Mucosa of descending colon (tissue), 3 donors: Measurements from ENCODE around the gene MMP24. TPM values are rescaled to one million over a fixed set of nuclear protein-coding genes. Genes with fewer than 3 reads are reported as not detected.
"Not testable (repeated sequence)": the region's sequence is repeated elsewhere in the genome, so short reads cannot be mapped to it uniquely, and the experiment has no call there.

Experiments used
- ATAC-seq: fragments of 200-7000 bp; cut with Tn5 transposase; one replicate; pipeline ENCODE4 v1.9.1; 2020; ENCODE audit warnings: mild to moderate bottlenecking, moderate library complexity
- DNase-seq, 3 donors: peaks; one replicate each; pipeline ENCODE4 v3.0.0-alpha.2; 2020
- H3K36me3 ChIP-seq: fragments of 200-600 bp; one replicate; pipeline ENCODE4 v1.8.0; 2021; ENCODE audit warnings: low read depth, mild to moderate bottlenecking
- H3K4me1 ChIP-seq: fragments of 200-600 bp; one replicate; pipeline ENCODE4 v1.8.0; 2021; ENCODE audit warnings: low read depth, mild to moderate bottlenecking
- H3K4me3 ChIP-seq: fragments of 200-600 bp; one replicate; pipeline ENCODE4 v1.8.0; 2021; ENCODE audit warnings: mild to moderate bottlenecking
- H3K9me3 ChIP-seq: fragments of 200-600 bp; one replicate; pipeline ENCODE4 v1.8.0; 2021; ENCODE audit warnings: mild to moderate bottlenecking
- CTCF ChIP-seq: fragments of 200-600 bp; IDR thresholded peaks from one replicate; pipeline ENCODE4 v1.8.0; 2022; ENCODE audit warnings: antibody characterized with exemption, mild to moderate bottlenecking
- intact Hi-C, 2 donors: fragments of 100-400 bp; cut with DNase I in 1 of 2; cut with micrococcal nuclease in 1 of 2; formaldehyde crosslinking; loops; one replicate each; pipeline versions ENCODE4 v1.11.0 to v1.11.1; 2022; cut with DNase I, micrococcal nuclease
- total RNA-seq, 3 donors: library from RNA; stranded (reverse); fragmentation: NEBNext Ultra II Directional in 2 of 3; extraction: Animal tissue kit (Norgen Biotek cat#: 25700) in 2 of 3; gene quantifications; one replicate each; pipeline versions ENCODE4 v1.2.1 to v1.2.4, GENCODE V29; 2021 to 2023
- donor health status: DM: no; HTN: no; CAD: no; lungs with moderate emphysema.
- donor health status: DM: no; HTN: no; CAD: no.
- donor health status: DM: no; HTN: yes; CAD: no.

The MMP24 gene
- total RNA-seq, 3 donors from 2014 or later, result 0.24 to 0.70 (median 0.58) TPM

- DNase-seq (no peak), ATAC-seq (no peak)
- no peaks in the 10 kb centered on the region for H3K9me3 ChIP-seq
- no peak for TF ChIP-seq CTCF
- intact Hi-C loops, result no loop called here
- no peaks in the 10 kb centered on the region for H3K36me3 ChIP-seq
- H3K4me1 ChIP-seq, result peaks cover 10% of the 10 kb centered on the region
- no peak overlapping the region for H3K4me3 ChIP-seq
Observed at GRCh38 chr20:35187584-35188190, 38.8 kb upstream of the MMP24 start.

GRCh38 chr20:35189223-35189622, 37.3 kb upstream of the MMP24 start:
- DNase-seq, H3K4me3 ChIP-seq, H3K9me3 ChIP-seq, ATAC-seq, H3K36me3 ChIP-seq, intact Hi-C loops: not testable (repeated sequence)
- H3K4me1 ChIP-seq, result peaks cover 16% of the 10 kb centered on the region

GRCh38 chr20:35190556-35190955, 35.9 kb upstream of the MMP24 start:
- no peak overlapping the region for H3K4me3 ChIP-seq
- no peak for ATAC-seq
- DNase-seq, result no peak
- no peaks in the 10 kb centered on the region for H3K9me3 ChIP-seq
- no peak for TF ChIP-seq CTCF
- H3K4me1 ChIP-seq, result peaks cover 16% of the 10 kb centered on the region
- no peaks in the 10 kb centered on the region for H3K36me3 ChIP-seq
- intact Hi-C loops, result no loop called here

- intact Hi-C loops, result no loop called here
- H3K36me3 ChIP-seq, result no peaks in the 10 kb centered on the region
- no peak for TF ChIP-seq CTCF
- H3K4me3 ChIP-seq, result no peak overlapping the region
- H3K9me3 ChIP-seq, result peaks cover 5% of the 10 kb centered on the region
- H3K4me1 ChIP-seq, result peaks cover 16% of the 10 kb centered on the region
- DNase-seq (no peak), ATAC-seq (no peak)
Observed at GRCh38 chr20:35191419-35192117, 34.9 kb upstream of the MMP24 start.

- peak; percentile 75 for ATAC-seq
- TF ChIP-seq CTCF, result no peak
- H3K4me1 ChIP-seq, result peaks cover 16% of the 10 kb centered on the region
- intact Hi-C loops, result no loop called here
- H3K9me3 ChIP-seq, result peaks cover 10% of the 10 kb centered on the region
- no peaks in the 10 kb centered on the region for H3K36me3 ChIP-seq
- H3K4me3 ChIP-seq, result no peak overlapping the region
- peak in 1 of 3 donors; percentile 35 for DNase-seq
Observed at GRCh38 chr20:35192118-35192872, 34.2 kb upstream of the MMP24 start.

GRCh38 chr20:35193031-35193791, 33.3 kb upstream of the MMP24 start:
- peak; percentile 71 for ATAC-seq
- H3K9me3 ChIP-seq, result peaks cover 10% of the 10 kb centered on the region
- DNase-seq, H3K4me3 ChIP-seq, H3K36me3 ChIP-seq, intact Hi-C loops: not testable (repeated sequence)
- peaks cover 16% of the 10 kb centered on the region for H3K4me1 ChIP-seq
